ENCODE data around the gene HACL1.

- no peak for TF ChIP-seq POLR2A (IDR thresholded peaks at IDR 0.05)
- TF ChIP-seq CTCF (IDR thresholded peaks at IDR 0.05), result no peak
These were observed 8.9 kb upstream of the HACL1 start for GRCh38 chr3:15610082-15610759.
